Breast epithelium (tissue), 4 donors: ENCODE measurements around the gene FBXW12. TPM values are rescaled to one million over a fixed set of nuclear protein-coding genes. Genes with fewer than 3 reads are reported as not detected.

Experiments used
- DNase-seq, 2 donors: peaks; one replicate each; pipeline ENCODE4 v3.0.0-alpha.2; 2019; ENCODE audit warnings: low spot score in 2 of 2
- H3K27ac ChIP-seq, 2 donors: fragments of 200-600 bp; sonication (generic) in 1 of 2; one replicate each; pipeline ENCODE4 v1.5.1; 2016 to 2019; ENCODE audit warnings: mild to moderate bottlenecking in 1 of 2
- H3K27me3 ChIP-seq, 2 donors: fragments of 200-600 bp; sonication (generic) in 1 of 2; one replicate each; pipeline versions ENCODE4 v1.5.1 to v1.6.0; 2017 to 2019; ENCODE audit warnings: control low read depth in 1 of 2, mild to moderate bottlenecking in 1 of 2
- H3K36me3 ChIP-seq: fragments of 200-600 bp; one replicate; pipeline ENCODE4 v1.5.1; 2019
- H3K4me1 ChIP-seq, 2 donors: fragments of 200-600 bp; sonication (generic); one replicate each; pipeline ENCODE4 v1.5.1; 2016 to 2019; ENCODE audit warnings: control low read depth in 1 of 2
- H3K4me3 ChIP-seq, 3 donors: fragments of 200-600 bp; sonication (generic); 1 replicate in 2 of 3; 2 replicates in 1 of 3; pipeline ENCODE4 v1.5.1; 2016 to 2019; ENCODE audit warnings: mild to moderate bottlenecking in 3 of 3, moderate library complexity in 2 of 3
- H3K9me3 ChIP-seq, 2 donors: fragments of 200-600 bp; sonication (generic) in 1 of 2; one replicate each; pipeline ENCODE4 v1.5.1; 2016 to 2019; ENCODE audit warnings: control low read depth in 1 of 2
- POLR2A ChIP-seq: fragments of 450-650 bp; IDR thresholded peaks from one replicate; pipeline ENCODE4 v1.6.1; 2016; ENCODE audit warnings: antibody characterized with exemption, mild to moderate bottlenecking, moderate library complexity
- POLR2AphosphoS5 ChIP-seq, 3 donors: sonication (generic); formaldehyde crosslinking; IDR thresholded peaks; one replicate each; pipeline ENCODE4 v1.6.1; 2017; ENCODE audit warnings: antibody characterized with exemption in 3 of 3
- intact Hi-C: fragments of 100-400 bp; cut with DNase I; formaldehyde crosslinking; loops from one replicate; pipeline ENCODE4 v1.15.1; 2023; ENCODE audit warnings: low total_unique reads
- total RNA-seq, 3 donors: library from RNA; depleted of rRNA; stranded (reverse); fragments of >200 nt; gene quantifications; one replicate each; pipeline ENCODE4 v1.1.0, GENCODE V29; 2016
- TF ChIP-seq, protein P1 (sequence below), 3 donors: fragments of 450-650 bp; IDR thresholded peaks; one replicate each; pipeline ENCODE4 v1.5.1; 2016 to 2017; ENCODE audit warnings: antibody characterized with exemption in 3 of 3, mild to moderate bottlenecking in 3 of 3, moderate library complexity in 3 of 3

FBXW12 gene
- total RNA-seq, 3 donors from 2014 or later: 0.32 to 0.66 TPM; not detected in 1

DNA sequence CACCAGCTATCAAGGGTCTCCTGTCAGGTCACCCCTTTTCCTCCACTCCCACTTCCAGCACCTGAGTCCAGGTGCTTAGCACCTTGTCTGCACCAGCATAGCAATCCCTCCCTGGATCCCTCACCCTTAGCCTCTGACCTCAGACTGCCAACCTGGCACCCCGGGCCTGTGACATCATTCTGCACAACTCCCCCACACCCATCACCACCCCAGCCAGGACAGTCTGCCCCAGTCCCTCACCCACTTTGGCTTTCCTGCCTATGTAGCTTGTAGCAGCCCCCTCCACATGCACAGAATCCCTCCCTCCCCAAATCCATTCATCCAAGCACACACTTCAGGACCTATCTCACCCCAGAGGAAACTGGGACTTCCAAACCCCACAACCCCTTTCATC, 58.7 kb downstream of the FBXW12 start:
- TF ChIP-seq POLR2A (no peak), POLR2AphosphoS5 (IDR thresholded peaks at IDR 0.05) (no peak)
- TF ChIP-seq, protein P1, sequence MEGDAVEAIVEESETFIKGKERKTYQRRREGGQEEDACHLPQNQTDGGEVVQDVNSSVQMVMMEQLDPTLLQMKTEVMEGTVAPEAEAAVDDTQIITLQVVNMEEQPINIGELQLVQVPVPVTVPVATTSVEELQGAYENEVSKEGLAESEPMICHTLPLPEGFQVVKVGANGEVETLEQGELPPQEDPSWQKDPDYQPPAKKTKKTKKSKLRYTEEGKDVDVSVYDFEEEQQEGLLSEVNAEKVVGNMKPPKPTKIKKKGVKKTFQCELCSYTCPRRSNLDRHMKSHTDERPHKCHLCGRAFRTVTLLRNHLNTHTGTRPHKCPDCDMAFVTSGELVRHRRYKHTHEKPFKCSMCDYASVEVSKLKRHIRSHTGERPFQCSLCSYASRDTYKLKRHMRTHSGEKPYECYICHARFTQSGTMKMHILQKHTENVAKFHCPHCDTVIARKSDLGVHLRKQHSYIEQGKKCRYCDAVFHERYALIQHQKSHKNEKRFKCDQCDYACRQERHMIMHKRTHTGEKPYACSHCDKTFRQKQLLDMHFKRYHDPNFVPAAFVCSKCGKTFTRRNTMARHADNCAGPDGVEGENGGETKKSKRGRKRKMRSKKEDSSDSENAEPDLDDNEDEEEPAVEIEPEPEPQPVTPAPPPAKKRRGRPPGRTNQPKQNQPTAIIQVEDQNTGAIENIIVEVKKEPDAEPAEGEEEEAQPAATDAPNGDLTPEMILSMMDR (IDR thresholded peaks at IDR 0.05): no peak
- DNase-seq: no peak
- Histone ChIP-seq H3K4me3 (peak overlapping the region in 2 of 3 donors; percentile 73 to 95), H3K27me3 (no peaks in the 10 kb centered on the region), H3K27ac (peak overlapping the region; percentile 96), H3K4me1 (peaks cover 12 to 24% of the 10 kb centered on the region in 2 donors), H3K36me3 (no peaks in the 10 kb centered on the region), H3K9me3 (no peaks in the 10 kb centered on the region)
- intact Hi-C loops: no loop called here

DNA sequence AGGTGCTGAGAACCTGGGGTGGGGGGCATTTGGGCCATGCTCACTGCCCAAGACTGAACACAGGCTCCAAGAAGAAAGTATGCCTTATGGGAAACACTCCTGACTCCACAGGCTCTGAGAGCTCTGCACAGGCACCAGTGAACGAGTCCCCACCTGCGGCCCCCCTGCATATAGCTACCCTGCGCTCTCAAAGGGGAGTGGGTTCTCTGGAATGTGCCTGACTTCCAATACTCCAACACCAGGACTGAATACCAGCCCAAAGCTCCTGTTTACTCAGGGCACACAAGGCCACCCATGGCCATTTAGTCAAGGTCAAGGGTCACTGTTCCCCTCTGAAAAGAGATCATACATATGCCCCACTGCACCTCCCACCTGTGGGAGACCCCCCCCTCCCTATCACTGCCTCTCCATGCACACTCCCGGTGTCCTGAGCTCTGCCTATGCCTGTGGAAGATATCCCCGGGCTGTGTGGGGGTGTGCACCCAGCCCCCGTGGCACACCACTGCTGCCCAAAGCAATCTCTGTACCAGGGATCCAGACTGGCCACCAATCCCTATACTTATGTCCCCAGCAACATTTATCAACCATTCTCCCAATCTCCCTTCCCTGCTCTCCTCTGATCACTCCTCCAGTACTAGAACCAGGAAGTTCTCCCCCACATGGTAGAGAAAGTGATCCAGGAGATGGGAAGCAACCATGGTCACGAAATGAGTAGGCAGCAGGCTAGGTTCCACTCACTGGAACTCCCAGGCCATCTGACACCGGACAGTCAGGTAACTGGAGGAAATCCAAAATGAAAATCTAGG, 59.4 kb downstream of the FBXW12 start:
- H3K36me3 ChIP-seq: no peaks in the 10 kb centered on the region
- H3K27ac ChIP-seq: peak overlapping the region; percentile 96
- intact Hi-C loops: no loop called here
- H3K4me1 ChIP-seq: peaks cover 9 to 17% of the 10 kb centered on the region in 2 donors
- H3K4me3 ChIP-seq: no peak overlapping the region
- no peak for DNase-seq
- no peaks in the 10 kb centered on the region for H3K9me3 ChIP-seq
- TF ChIP-seq POLR2A (no peak), POLR2AphosphoS5 (IDR thresholded peaks at IDR 0.05) (no peak)
- TF ChIP-seq, protein P1 (IDR thresholded peaks at IDR 0.05): no peak
- no peaks in the 10 kb centered on the region for H3K27me3 ChIP-seq

GRCh38 chr3:48432411-48433371, 60.7 kb downstream of the FBXW12 start:
- H3K36me3 ChIP-seq: no peaks in the 10 kb centered on the region
- intact Hi-C loops: no loop called here
- TF ChIP-seq POLR2A (no peak), POLR2AphosphoS5 (IDR thresholded peaks at IDR 0.05) (no peak)
- TF ChIP-seq, protein P1 (IDR thresholded peaks at IDR 0.05): no peak
- H3K9me3 ChIP-seq: no peaks in the 10 kb centered on the region
- H3K27me3 ChIP-seq: no peaks in the 10 kb centered on the region
- peak overlapping the region; percentile 96 for H3K27ac ChIP-seq
- H3K4me1 ChIP-seq: peaks cover 9 to 13% of the 10 kb centered on the region in 2 donors
- peak overlapping the region in 1 of 3 donors; percentile 27 for H3K4me3 ChIP-seq
- no peak for DNase-seq

DNA sequence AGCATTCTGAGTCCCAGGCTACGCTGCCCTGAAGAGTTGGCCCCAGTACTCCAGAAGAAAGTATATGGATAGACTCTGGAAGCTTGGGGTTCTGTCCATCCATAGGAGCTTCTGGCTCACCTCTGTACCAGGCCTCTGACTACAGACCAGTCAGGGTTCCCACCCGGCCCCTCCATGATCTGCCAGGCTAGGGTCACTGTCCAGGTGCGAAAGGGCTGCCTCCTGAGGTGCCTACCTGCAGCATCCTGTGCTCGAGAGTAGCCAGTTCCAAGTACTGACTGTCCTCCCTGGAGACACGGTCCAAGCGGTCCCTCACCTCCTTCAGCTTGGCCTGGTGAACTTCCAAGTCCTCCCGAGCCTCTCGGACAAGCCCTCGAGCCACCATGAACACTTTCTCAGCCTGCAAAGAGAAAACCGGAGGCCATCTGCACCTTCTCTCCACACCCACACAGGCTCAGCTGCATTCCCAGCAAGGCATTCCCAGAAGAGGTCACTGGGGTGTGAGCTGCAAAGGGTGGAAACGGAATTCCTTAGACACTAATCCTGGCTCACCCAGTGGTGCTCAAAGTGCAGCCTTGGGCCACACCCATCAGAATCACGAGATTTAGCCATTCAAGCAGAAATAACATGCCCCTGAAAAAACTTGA, 61.6 kb downstream of the FBXW12 start:
- H3K9me3 ChIP-seq: no peaks in the 10 kb centered on the region
- H3K4me3 ChIP-seq: peak overlapping the region in 2 of 3 donors; percentile 6 to 27
- intact Hi-C loops: no loop called here
- peak overlapping the region; percentile 96 for H3K27ac ChIP-seq
- DNase-seq: no peak
- peaks cover 9 to 13% of the 10 kb centered on the region in 2 donors for H3K4me1 ChIP-seq
- TF ChIP-seq, protein P1 (IDR thresholded peaks at IDR 0.05): no peak
- TF ChIP-seq POLR2A (no peak), POLR2AphosphoS5 (IDR thresholded peaks at IDR 0.05) (no peak)
- H3K36me3 ChIP-seq: no peaks in the 10 kb centered on the region
- no peaks in the 10 kb centered on the region for H3K27me3 ChIP-seq
